ENCODE data around the gene SPAG9. TPM values are rescaled to one million over a fixed set of nuclear protein-coding genes. Genes with fewer than 3 reads are reported as not detected.

SPAG9 gene
- total RNA-seq, 1 experiment from 2014 or later, result 130 TPM

DNA sequence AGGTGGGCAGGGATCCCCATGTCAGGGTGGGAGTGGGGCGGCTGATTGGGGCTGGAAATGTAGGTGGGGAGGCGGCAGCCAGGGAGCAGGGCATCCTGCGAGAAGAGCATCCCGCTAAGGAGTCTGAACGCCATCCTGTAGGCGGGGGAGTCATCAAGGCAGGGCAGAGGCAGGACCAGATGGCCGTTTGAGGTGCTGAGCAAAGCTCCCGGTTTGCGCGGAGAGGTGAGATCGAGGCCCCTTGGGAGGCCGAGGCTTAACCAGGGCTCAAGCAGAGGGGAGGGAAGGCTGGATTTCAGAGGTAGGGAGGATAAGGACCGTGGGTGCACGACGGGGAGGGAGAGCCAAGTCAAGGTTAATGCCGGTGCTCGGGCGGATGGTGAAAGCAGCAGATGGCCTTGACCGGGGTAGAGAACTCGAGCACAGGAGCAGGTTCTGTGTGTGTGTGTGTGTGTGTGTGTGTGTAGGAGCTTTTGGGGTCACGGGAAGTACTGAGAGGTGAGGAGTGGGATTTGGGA is 45.1 kb upstream of the SPAG9 start:
- Histone ChIP-seq H3K9me3 (no peaks in the 10 kb centered on the region), H3K36me3 (ENCODE audit: control insufficient read depth, insufficient read depth, low read length) (peaks cover 4% of the 10 kb centered on the region), H3K4me1 (peaks cover 21% of the 10 kb centered on the region), H3K27me3 (replicated peaks; ENCODE audit: control insufficient read depth, insufficient read depth, low read length) (no peaks in the 10 kb centered on the region), H3K4me3 (ENCODE audit: low read depth, low read length) (peak overlapping the region; percentile 91)
- Mint-ChIP-seq H3K27ac (ENCODE audit: unreplicated experiment) (peak overlapping the region; percentile 97), H3K4me3 (ENCODE audit: unreplicated experiment) (peak overlapping the region; percentile 98), H3K27me3 (ENCODE audit: insufficient read depth, unreplicated experiment) (no peaks in the 10 kb centered on the region), H3K9me3 (ENCODE audit: unreplicated experiment) (no peaks in the 10 kb centered on the region), H3K36me3 (ENCODE audit: insufficient read depth, unreplicated experiment) (peaks cover 96% of the 10 kb centered on the region), H3K4me1 (ENCODE audit: low read depth, unreplicated experiment) (peaks cover 7% of the 10 kb centered on the region)
- intact Hi-C loops (cut with micrococcal nuclease; ENCODE audit: unreplicated experiment), result loop anchor here (1.0 to 5.0 kb wide), 3 partner anchors 95 to 298 kb away; partner anchors contain the start of genes MBTD1, TOB1 and UTP18
- TSS peak; percentile 46 for BruUV-seq (replicated peaks)
- TF ChIP-seq, protein P1, sequence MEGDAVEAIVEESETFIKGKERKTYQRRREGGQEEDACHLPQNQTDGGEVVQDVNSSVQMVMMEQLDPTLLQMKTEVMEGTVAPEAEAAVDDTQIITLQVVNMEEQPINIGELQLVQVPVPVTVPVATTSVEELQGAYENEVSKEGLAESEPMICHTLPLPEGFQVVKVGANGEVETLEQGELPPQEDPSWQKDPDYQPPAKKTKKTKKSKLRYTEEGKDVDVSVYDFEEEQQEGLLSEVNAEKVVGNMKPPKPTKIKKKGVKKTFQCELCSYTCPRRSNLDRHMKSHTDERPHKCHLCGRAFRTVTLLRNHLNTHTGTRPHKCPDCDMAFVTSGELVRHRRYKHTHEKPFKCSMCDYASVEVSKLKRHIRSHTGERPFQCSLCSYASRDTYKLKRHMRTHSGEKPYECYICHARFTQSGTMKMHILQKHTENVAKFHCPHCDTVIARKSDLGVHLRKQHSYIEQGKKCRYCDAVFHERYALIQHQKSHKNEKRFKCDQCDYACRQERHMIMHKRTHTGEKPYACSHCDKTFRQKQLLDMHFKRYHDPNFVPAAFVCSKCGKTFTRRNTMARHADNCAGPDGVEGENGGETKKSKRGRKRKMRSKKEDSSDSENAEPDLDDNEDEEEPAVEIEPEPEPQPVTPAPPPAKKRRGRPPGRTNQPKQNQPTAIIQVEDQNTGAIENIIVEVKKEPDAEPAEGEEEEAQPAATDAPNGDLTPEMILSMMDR (IDR thresholded peaks at IDR 0.05; ENCODE audit: insufficient read depth in 1 of 2, low read depth in 1 of 2, low read length in 1 of 2, severe bottlenecking in 1 of 2, unreplicated experiment in 1 of 2), result no peak
- POLR2A ChIA-PET, result interaction anchor here (0.6 to 1.5 kb wide), 3 partner anchors 12 to 45 kb away, joined by 3 to 5 read pairs (median 3); partner anchors contain the start of genes NME1 and SPAG9
- peak in 1 of 2 experiments; percentile 46 for DNase-seq
- CTCF ChIA-PET, result interaction anchor here (0.5 to 1.1 kb wide), 4 partner anchors 13 to 1809 kb away, joined by 3 to 6 read pairs (median 6); partner anchors contain the start of gene NME1

DNA sequence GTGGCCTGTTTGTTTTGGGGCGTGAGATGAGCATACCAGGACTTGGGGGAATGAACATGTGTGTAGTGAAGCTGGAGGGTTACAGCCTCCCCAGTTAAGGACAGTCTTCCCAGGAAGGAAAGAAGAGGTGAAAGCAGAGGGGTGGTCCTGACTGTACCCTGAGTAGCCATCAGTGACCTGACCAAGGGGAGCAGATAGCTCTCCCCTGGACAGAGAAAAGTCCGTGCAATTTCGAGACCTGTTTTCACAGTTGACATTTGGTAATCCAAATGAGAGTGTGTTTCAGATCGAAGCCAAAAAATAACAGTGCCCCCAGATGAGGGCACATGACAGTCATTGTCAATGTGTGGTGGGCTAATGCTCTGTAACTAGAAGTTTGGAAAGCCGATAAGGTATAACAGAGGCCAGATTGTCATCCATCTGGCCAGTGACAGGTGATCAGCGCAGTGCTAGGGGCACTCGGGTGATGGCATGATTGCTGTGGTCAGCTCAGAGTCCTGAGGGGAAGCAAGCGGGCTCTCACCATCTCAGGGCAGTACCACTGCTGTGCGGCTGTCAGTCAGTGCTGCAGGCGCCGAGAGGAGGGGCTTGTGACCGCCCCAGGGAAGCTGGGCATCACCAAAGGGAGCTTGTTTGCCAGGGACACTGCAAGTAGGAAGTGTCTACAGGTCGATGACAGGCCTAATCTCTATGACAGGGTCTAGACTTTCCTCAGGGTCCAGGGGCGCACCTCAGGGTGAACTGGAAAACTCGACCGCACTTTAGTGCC is 44.4 kb upstream of the SPAG9 start:
- H3K27me3 Mint-ChIP-seq (ENCODE audit: insufficient read depth, unreplicated experiment), result no peaks in the 10 kb centered on the region
- TF ChIP-seq, protein P1 (IDR thresholded peaks at IDR 0.05; ENCODE audit: insufficient read depth in 1 of 2, low read depth in 1 of 2, low read length in 1 of 2, severe bottlenecking in 1 of 2, unreplicated experiment in 1 of 2), result no peak
- peaks cover 96% of the 10 kb centered on the region for H3K36me3 Mint-ChIP-seq (ENCODE audit: insufficient read depth, unreplicated experiment)
- Histone ChIP-seq H3K9me3 (no peaks in the 10 kb centered on the region), H3K27me3 (replicated peaks; ENCODE audit: control insufficient read depth, insufficient read depth, low read length) (no peaks in the 10 kb centered on the region), H3K36me3 (ENCODE audit: control insufficient read depth, insufficient read depth, low read length) (peaks cover 4% of the 10 kb centered on the region), H3K4me1 (peaks cover 21% of the 10 kb centered on the region), H3K4me3 (ENCODE audit: low read depth, low read length) (peak overlapping the region; percentile 91)
- DNase-seq, result peak in 1 of 2 experiments; percentile 28
- H3K9me3 Mint-ChIP-seq (ENCODE audit: unreplicated experiment), result no peaks in the 10 kb centered on the region
- ChIA-PET CTCF (interaction anchor here (0.6 to 1.1 kb wide), 3 partner anchors 9 to 164 kb away, joined by 3 to 5 read pairs (median 3); partner anchors contain the start of gene MBTD1), POLR2A (interaction anchor here (1.1 to 1.5 kb wide), 2 partner anchors 40 to 44 kb away, joined by 3 to 5 read pairs; partner anchors contain the start of gene SPAG9)
- H3K4me1 Mint-ChIP-seq (ENCODE audit: low read depth, unreplicated experiment), result peaks cover 4% of the 10 kb centered on the region
- intact Hi-C loops (cut with micrococcal nuclease; ENCODE audit: unreplicated experiment), result loop anchor here (5.0 kb wide), 1 partner anchor 298 kb away; the partner anchor contains the start of gene TOB1
- BruUV-seq (replicated peaks), result no TSS peak
- peak overlapping the region; percentile 98 for H3K4me3 Mint-ChIP-seq (ENCODE audit: unreplicated experiment)
- H3K27ac Mint-ChIP-seq (ENCODE audit: unreplicated experiment), result peak overlapping the region; percentile 97

DNA sequence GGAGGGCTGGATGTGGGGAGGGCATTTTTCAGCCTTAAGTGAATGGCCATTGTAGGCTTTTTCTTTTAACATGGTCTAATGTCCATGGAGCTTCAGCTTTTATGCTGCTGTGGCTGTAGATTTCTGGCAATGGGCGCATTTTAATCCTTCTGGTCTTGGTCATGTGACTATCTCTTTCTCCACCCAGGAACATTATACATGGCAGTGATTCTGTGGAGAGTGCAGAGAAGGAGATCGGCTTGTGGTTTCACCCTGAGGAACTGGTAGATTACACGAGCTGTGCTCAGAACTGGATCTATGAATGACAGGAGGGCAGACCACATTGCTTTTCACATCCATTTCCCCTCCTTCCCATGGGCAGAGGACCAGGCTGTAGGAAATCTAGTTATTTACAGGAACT is 40.9 kb upstream of the SPAG9 start:
- no peak overlapping the region for H3K27ac Mint-ChIP-seq (ENCODE audit: unreplicated experiment)
- peaks cover 89% of the 10 kb centered on the region for H3K36me3 Mint-ChIP-seq (ENCODE audit: insufficient read depth, unreplicated experiment)
- ChIA-PET POLR2A (interaction anchor here (1.1 kb wide), 1 partner anchor 8 kb away, joined by 4 read pairs; the partner anchor contains the start of gene NME1), CTCF (interaction anchor here (0.6 kb wide), 1 partner anchor 72 kb away, joined by 4 read pairs; no protein-coding TSS in a partner anchor)
- Histone ChIP-seq H3K4me3 (ENCODE audit: low read depth, low read length) (no peak overlapping the region), H3K9me3 (no peaks in the 10 kb centered on the region), H3K27me3 (replicated peaks; ENCODE audit: control insufficient read depth, insufficient read depth, low read length) (no peaks in the 10 kb centered on the region), H3K36me3 (ENCODE audit: control insufficient read depth, insufficient read depth, low read length) (peaks cover 2% of the 10 kb centered on the region), H3K4me1 (peaks cover 9% of the 10 kb centered on the region)
- H3K27me3 Mint-ChIP-seq (ENCODE audit: insufficient read depth, unreplicated experiment), result no peaks in the 10 kb centered on the region
- H3K4me1 Mint-ChIP-seq (ENCODE audit: low read depth, unreplicated experiment), result no peaks in the 10 kb centered on the region
- no peaks in the 10 kb centered on the region for H3K9me3 Mint-ChIP-seq (ENCODE audit: unreplicated experiment)
- TSS peak; percentile 15 for BruUV-seq (replicated peaks)
- no peak for DNase-seq
- H3K4me3 Mint-ChIP-seq (ENCODE audit: unreplicated experiment), result no peak overlapping the region
- intact Hi-C loops (cut with micrococcal nuclease; ENCODE audit: unreplicated experiment), result no loop called here
- TF ChIP-seq, protein P1 (IDR thresholded peaks at IDR 0.05; ENCODE audit: insufficient read depth in 1 of 2, low read depth in 1 of 2, low read length in 1 of 2, severe bottlenecking in 1 of 2, unreplicated experiment in 1 of 2), result no peak
